BLaER1 (cell line): ENCODE data around the gene TMEM108.
A peak's percentile ranks its signal among the peaks of the same experiment; 100 is the strongest.

Experiments
- H3K27ac ChIP-seq: shearing (Covaris generic); formaldehyde crosslinking; 2 replicates; pipeline ENCODE4 v1.8.1; 2022
- H3K27me3 ChIP-seq: shearing (Covaris generic); formaldehyde crosslinking; 2 replicates; pipeline ENCODE4 v1.8.1; 2022
- H3K36me3 ChIP-seq: shearing (Covaris generic); formaldehyde crosslinking; 2 replicates; pipeline ENCODE4 v1.8.1; 2022
- H3K4me1 ChIP-seq: shearing (Covaris generic); formaldehyde crosslinking; 2 replicates; pipeline ENCODE4 v1.8.1; 2022
- H3K4me2 ChIP-seq: shearing (Covaris generic); formaldehyde crosslinking; 2 replicates; pipeline ENCODE4 v1.8.1; 2022
- H3K4me3 ChIP-seq: shearing (Covaris generic); formaldehyde crosslinking; 2 replicates; pipeline ENCODE4 v1.8.1; 2022
- H3K9ac ChIP-seq: shearing (Covaris generic); formaldehyde crosslinking; 2 replicates; pipeline ENCODE4 v1.8.1; 2022
- H3K9me3 ChIP-seq: shearing (Covaris generic); formaldehyde crosslinking; 2 replicates; pipeline ENCODE4 v1.8.1; 2022
- H4K20me1 ChIP-seq: shearing (Covaris generic); formaldehyde crosslinking; 2 replicates; pipeline ENCODE4 v1.8.1; 2022
- Cebpa-rat ChIP-seq: shearing (Covaris generic); IDR thresholded peaks from 2 replicates; pipeline ENCODE4 v1.8.1; 2022

TMEM108 gene

GRCh38 chr3:133369068-133369440 lies 330.9 kb downstream of the TMEM108 start:
- no peak for TF ChIP-seq Cebpa-rat
- Histone ChIP-seq H3K36me3 (no peaks in the 10 kb centered on the region), H3K4me1 (no peaks in the 10 kb centered on the region), H3K4me2 (no peak overlapping the region), H3K4me3 (no peak overlapping the region), H3K27ac (no peak overlapping the region), H3K27me3 (no peaks in the 10 kb centered on the region), H3K9ac (no peak overlapping the region), H4K20me1 (no peaks in the 10 kb centered on the region), H3K9me3 (no peaks in the 10 kb centered on the region)

GRCh38 chr3:133371181-133371580 lies 333.0 kb downstream of the TMEM108 start:
- no peaks in the 10 kb centered on the region for H4K20me1 ChIP-seq
- H3K4me3 ChIP-seq: no peak overlapping the region
- H3K9ac ChIP-seq: no peak overlapping the region
- TF ChIP-seq Cebpa-rat: no peak
- no peaks in the 10 kb centered on the region for H3K9me3 ChIP-seq
- H3K36me3 ChIP-seq: no peaks in the 10 kb centered on the region
- H3K27me3 ChIP-seq: no peaks in the 10 kb centered on the region
- H3K4me2 ChIP-seq: no peak overlapping the region
- H3K4me1 ChIP-seq: peaks cover 6% of the 10 kb centered on the region
- H3K27ac ChIP-seq: no peak overlapping the region

- Histone ChIP-seq H3K9me3 (no peaks in the 10 kb centered on the region), H3K4me1 (peaks cover 6% of the 10 kb centered on the region), H3K36me3 (no peaks in the 10 kb centered on the region), H3K4me3 (no peak overlapping the region), H3K4me2 (no peak overlapping the region), H3K27ac (no peak overlapping the region), H4K20me1 (no peaks in the 10 kb centered on the region), H3K27me3 (no peaks in the 10 kb centered on the region), H3K9ac (no peak overlapping the region)
- no peak for TF ChIP-seq Cebpa-rat
Measured at GRCh38 chr3:133371676-133372075, 333.5 kb downstream of the TMEM108 start.

GRCh38 chr3:133374708-133375402 lies 336.7 kb downstream of the TMEM108 start:
- Histone ChIP-seq H3K9ac (no peak overlapping the region), H3K4me1 (peaks cover 6% of the 10 kb centered on the region), H3K4me2 (peak overlapping the region; percentile 18; the same call in 1 of the 2 replicates), H4K20me1 (no peaks in the 10 kb centered on the region), H3K4me3 (no peak overlapping the region), H3K27me3 (no peaks in the 10 kb centered on the region), H3K27ac (no peak overlapping the region), H3K36me3 (no peaks in the 10 kb centered on the region), H3K9me3 (no peaks in the 10 kb centered on the region)
- no peak for TF ChIP-seq Cebpa-rat

GRCh38 chr3:133375403-133375745 lies 337.2 kb downstream of the TMEM108 start:
- Histone ChIP-seq H3K9me3 (no peaks in the 10 kb centered on the region), H4K20me1 (no peaks in the 10 kb centered on the region), H3K4me3 (no peak overlapping the region), H3K36me3 (no peaks in the 10 kb centered on the region), H3K9ac (no peak overlapping the region), H3K4me1 (peaks cover 6% of the 10 kb centered on the region), H3K27ac (no peak overlapping the region), H3K27me3 (no peaks in the 10 kb centered on the region), H3K4me2 (no peak overlapping the region)
- no peak for TF ChIP-seq Cebpa-rat

- H3K4me1 ChIP-seq: peaks cover 6% of the 10 kb centered on the region
- H3K4me2 ChIP-seq: no peak overlapping the region
- no peaks in the 10 kb centered on the region for H3K36me3 ChIP-seq
- H3K27ac ChIP-seq: no peak overlapping the region
- no peak overlapping the region for H3K9ac ChIP-seq
- no peaks in the 10 kb centered on the region for H3K27me3 ChIP-seq
- TF ChIP-seq Cebpa-rat: no peak
- no peak overlapping the region for H3K4me3 ChIP-seq
- H4K20me1 ChIP-seq: no peaks in the 10 kb centered on the region
- no peaks in the 10 kb centered on the region for H3K9me3 ChIP-seq
Measured at GRCh38 chr3:133376810-133377209, 338.6 kb downstream of the TMEM108 start.

GRCh38 chr3:133377396-133377795 lies 339.2 kb downstream of the TMEM108 start:
- H3K4me1 ChIP-seq: peaks cover 6% of the 10 kb centered on the region
- no peak overlapping the region for H3K4me2 ChIP-seq
- H3K9me3 ChIP-seq: no peaks in the 10 kb centered on the region
- H3K27me3 ChIP-seq: no peaks in the 10 kb centered on the region
- no peaks in the 10 kb centered on the region for H4K20me1 ChIP-seq
- H3K27ac ChIP-seq: no peak overlapping the region
- no peak overlapping the region for H3K9ac ChIP-seq
- no peak overlapping the region for H3K4me3 ChIP-seq
- no peaks in the 10 kb centered on the region for H3K36me3 ChIP-seq
- no peak for TF ChIP-seq Cebpa-rat

GRCh38 chr3:133379926-133380325 lies 341.7 kb downstream of the TMEM108 start:
- Histone ChIP-seq H3K9me3 (no peaks in the 10 kb centered on the region), H3K27me3 (no peaks in the 10 kb centered on the region), H3K9ac (no peak overlapping the region), H3K4me2 (no peak overlapping the region), H3K4me3 (no peak overlapping the region), H3K27ac (no peak overlapping the region), H3K4me1 (peaks cover 2% of the 10 kb centered on the region), H4K20me1 (no peaks in the 10 kb centered on the region), H3K36me3 (no peaks in the 10 kb centered on the region)
- TF ChIP-seq Cebpa-rat: no peak

GRCh38 chr3:133380481-133381225 lies 342.5 kb downstream of the TMEM108 start:
- Histone ChIP-seq H3K9ac (no peak overlapping the region), H3K27me3 (no peaks in the 10 kb centered on the region), H3K4me2 (no peak overlapping the region), H3K9me3 (no peaks in the 10 kb centered on the region), H4K20me1 (no peaks in the 10 kb centered on the region), H3K4me3 (no peak overlapping the region), H3K36me3 (no peaks in the 10 kb centered on the region), H3K4me1 (peaks cover 1% of the 10 kb centered on the region; the same call in 1 of the 2 replicates), H3K27ac (no peak overlapping the region)
- no peak for TF ChIP-seq Cebpa-rat

- H3K9me3 ChIP-seq: no peaks in the 10 kb centered on the region
- no peak overlapping the region for H3K4me3 ChIP-seq
- peaks cover 8% of the 10 kb centered on the region; the same call in 1 of the 2 replicates for H3K4me1 ChIP-seq
- no peak overlapping the region for H3K4me2 ChIP-seq
- no peaks in the 10 kb centered on the region for H4K20me1 ChIP-seq
- no peak overlapping the region for H3K27ac ChIP-seq
- TF ChIP-seq Cebpa-rat: no peak
- H3K27me3 ChIP-seq: no peaks in the 10 kb centered on the region
- no peaks in the 10 kb centered on the region for H3K36me3 ChIP-seq
- H3K9ac ChIP-seq: no peak overlapping the region
Measured at GRCh38 chr3:133381346-133382109, 343.3 kb downstream of the TMEM108 start.
